Measurements from ENCODE around the gene COX20.
"Not testable (repeated sequence)": the region's sequence is repeated elsewhere in the genome, so short reads cannot be mapped to it uniquely, and the experiment has no call there.

COX20 gene, protein sequence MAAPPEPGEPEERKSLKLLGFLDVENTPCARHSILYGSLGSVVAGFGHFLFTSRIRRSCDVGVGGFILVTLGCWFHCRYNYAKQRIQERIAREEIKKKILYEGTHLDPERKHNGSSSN

DNA sequence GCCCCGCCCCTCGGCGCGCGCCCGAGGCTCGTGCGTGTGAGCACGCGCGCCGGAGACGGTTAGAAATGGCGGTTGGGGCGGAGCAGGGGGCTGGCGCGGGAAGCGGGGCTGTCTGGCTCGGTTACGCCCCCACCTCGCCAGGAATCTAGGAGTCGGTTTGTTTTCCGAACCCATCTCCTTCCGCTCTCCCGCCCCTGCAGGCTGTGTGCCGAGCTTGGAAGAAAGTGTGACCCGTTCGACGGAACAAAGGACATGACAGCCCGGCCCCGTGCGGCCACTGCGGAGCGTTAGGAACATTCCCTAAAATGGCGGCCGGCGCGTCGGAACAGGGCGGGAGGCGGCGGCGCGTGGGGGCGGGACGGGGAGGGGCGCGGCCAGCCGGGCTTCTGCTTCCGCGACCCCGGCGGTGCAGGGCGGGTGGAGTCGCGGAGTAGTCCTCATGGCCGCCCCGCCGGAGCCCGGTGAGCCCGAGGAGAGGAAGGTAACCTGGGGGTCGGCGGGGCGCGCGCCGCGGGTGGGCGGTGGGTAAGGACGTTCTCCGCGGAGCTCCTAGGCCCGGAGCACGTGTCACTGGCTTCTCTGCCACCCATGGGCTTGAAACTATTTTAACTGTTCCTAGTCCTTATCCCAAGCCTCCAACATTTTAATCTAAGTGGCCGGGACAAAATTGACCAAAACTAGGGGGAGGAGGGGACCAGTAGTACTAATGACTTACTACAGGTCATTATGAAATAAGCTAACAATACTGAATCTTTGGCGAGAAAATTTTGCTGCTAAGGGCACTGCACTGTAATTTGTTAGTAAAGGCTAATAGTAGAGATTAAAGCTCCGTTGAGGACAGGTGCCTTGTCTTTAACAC, at the start of gene COX20:
COX20 (plus strand) TSS at position 383 of the 859 bp plus-strand sequence; CDS start at position 440, 57 bp downstream.
- peak; percentile 73 to 80 for DNase-seq (ENCODE audit: low read depth in 2 of 2)

DNA sequence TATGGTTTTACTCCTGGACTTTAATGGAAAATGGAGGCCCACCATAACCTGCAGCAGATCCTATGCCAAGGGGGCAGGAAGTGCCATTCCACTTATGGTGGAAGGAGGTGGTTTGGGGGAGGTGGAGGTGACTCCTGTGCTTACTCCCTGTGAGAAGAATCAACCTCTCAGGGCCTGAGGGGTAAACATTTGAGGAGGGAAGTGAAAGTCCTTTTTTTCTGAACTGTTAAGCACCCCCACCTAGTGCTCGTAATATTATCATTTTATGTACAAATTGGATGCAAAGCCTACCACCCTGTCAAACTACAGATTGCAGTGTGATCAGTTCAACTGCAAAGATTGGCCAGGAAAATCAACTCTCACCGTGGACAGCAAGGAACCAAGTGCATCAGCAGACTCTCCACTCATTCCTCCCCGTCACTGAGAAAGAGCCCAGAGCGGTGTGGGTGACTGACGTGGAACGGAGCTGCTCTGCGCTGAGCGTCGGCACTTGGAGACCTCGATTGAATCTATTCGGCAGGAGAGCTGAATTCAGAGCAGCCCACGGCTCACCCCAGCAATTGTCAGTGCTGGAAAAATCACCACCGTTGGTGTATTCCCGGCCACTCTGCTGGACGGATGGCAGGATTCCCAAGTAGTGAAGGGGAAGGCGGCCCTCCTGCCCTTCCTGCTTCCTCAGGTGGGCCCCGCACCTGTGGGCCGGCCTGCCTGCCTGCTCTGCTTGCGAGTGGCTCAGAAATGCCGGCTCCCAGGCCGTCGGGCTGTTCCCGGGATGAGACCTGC, 46.8 kb upstream of the COX20 start:
- no peak for DNase-seq (ENCODE audit: low read depth in 2 of 2)

DNA sequence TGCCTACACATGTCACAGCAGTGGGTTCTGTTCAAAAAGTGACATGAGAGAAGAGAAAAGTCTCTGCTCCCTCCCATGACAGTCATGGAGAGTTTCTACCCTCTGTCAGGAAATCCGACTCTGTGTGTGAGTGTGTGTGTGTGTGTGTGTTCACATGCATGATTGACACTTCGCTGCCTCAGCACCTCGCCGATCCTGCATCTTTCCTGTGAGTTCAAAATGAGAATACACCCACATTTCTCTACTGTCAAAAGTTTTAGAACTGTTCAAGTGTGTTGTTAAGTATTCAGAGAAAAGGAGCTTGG, 46.2 kb upstream of the COX20 start:
- no peak for DNase-seq (ENCODE audit: low read depth in 2 of 2)

DNA sequence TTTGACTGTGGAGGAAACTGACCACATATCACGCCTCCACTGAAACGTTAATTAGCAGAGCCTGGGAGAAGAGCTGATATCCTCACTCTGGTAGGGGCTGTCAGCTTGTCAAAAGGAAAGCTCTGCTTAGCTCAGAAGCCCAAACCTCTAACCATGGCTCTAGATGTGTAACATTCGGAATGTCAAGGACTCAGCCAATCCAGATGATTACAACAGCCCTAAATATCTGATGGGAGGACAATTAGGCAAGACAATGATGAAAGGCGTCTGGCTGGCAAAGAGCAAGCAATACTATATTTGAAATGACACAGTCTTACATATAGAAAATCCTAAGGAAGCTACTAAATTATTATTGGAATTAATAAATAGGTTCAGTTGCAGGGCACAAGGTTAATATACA, 45.7 kb upstream of the COX20 start:
- no peak for DNase-seq (ENCODE audit: low read depth in 2 of 2)

DNA sequence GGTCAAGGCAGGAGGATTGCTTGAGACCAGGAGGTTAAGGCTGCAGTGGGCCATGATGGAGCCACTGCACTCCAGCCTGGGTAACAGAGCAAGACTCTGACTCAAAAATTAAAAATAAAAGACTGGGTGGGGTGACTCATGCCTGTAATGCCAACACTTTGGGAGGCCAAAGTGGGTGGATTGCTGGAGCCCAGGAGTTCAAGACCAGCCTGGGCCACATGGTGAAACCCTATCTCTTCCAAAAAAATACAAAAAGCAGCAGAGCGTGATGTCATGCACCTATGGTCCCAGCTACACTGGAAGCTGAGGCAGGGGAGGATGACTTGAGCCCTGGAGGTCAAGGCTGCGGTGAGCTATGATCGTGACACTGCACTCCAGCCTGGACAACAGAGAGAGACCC, 44.4 kb upstream of the COX20 start:
- DNase-seq (ENCODE audit: low read depth in 2 of 2), result no peak

DNA sequence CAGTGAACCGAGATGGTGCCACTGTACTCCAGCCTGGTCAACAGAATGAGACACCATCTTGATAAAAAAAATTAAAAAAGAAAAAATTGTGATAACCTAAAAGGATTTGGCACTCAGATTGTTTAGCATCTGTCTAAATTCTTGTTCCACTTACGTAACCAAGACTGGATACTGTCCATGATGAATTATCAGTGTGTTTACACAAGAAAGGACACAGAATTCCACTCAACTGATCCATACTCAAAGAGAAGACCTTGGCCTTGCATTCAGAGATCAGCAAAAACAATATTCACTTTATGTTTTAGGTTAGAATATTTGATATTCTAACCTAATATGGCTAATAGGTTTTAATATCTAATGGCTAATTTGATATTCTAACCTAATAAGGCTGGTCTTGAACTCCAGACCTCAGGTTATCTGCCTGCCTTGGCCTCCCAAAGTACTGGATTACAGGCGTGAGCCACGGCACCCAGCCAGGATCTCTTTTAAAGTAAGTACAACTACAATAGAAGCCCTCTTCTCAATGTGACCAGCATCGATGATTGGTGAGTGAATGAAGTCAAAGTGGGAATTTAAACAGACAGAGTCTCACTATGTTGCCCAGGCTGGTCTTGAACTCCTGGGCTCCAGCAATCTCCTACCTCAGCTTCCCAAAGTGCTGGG, 43.1 kb upstream of the COX20 start:
- no peak for DNase-seq (ENCODE audit: low read depth in 2 of 2)

DNA sequence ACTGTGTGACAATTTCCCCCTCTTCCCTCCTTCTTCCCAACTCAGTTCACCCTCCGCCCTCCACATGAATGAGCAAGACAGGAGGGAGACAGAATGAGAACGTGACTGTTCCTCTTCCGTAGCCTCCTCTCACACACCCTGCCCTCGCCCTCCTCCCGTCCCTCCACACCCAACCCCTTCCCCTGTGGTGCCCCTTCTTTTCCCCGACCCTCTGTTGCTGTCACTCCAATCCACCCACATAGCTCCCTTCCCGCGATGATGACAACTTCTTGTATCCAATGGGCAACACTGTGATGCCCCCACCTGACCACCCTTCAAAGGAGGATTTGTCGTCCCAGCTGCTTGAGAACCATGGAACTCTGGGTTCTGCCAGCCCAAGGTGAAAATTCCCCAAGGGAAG, 41.4 kb upstream of the COX20 start:
- no peak for DNase-seq (ENCODE audit: low read depth in 2 of 2)

DNA sequence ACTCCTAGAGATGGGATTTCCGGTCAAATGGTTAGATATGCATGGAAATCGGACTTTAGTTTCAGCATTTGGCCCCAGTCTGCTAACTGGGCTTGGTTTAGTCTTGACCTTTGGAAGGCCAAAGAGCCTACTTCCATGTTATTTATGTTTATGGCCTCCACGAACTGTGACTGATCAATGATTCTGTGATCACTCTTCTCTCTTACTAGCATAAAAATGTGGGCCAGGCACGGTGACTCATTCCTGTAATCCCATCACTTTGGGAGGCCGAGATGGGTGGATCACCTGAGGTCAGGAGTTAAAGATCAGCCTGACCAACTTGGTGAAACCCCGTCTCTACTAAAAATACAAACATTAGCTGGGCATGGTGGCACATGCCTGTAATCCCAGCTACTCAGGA, 40.9 kb upstream of the COX20 start:
- not testable (repeated sequence) for DNase-seq (ENCODE audit: low read depth in 2 of 2)

DNA sequence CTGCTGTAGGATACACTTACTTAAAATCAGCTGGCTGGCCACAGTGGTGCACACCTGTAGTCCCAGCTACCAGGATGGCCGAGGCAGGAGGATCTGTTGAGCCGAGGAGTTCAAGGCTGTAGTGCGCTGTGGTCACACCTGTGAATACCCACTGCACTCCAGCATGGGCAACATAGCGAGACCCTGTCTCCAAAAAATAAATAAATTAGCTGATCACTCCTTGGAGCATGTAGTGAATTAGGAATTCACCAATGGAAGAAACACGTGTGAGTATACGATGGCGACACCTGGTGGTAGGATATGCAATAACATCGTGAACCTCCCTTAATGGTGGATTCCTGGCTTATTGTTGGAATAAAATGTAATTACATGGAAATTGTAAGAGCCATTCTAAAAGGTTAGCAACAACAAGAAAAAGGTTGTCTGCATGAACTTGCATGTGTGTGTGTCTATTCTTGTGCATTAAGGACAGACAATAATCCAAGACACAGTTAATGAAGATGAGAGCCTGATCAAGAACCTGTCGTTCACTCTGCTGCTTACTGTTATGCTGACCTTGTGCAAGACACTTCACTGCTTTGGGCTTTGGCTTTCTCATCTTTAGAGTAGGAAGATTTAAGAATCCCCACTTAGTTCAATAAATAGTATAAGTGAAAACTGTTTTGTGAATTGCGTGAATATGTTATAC, 38.6 kb upstream of the COX20 start:
- DNase-seq (ENCODE audit: low read depth in 2 of 2), result peak; percentile 14 to 27

DNA sequence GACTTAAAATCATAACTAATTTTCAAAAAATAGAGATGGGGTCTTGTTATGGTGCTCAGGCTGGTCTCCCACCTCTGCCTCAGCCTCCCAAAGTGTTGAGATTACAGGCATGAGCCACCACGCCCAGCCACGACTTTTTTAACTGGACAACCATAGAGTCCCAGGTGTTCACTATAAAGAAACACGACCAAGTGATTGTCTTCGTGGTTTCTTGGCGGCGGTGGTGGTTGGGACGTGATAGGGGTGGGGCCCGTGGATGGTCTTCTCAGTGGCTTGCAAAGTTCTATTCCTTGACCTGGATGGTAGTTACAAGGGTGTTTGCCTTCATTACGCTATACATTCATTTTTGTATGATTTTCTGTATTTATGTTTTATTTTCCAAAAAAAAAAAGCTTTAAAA, 34.6 kb upstream of the COX20 start:
- DNase-seq (ENCODE audit: low read depth in 2 of 2), result no peak

DNA sequence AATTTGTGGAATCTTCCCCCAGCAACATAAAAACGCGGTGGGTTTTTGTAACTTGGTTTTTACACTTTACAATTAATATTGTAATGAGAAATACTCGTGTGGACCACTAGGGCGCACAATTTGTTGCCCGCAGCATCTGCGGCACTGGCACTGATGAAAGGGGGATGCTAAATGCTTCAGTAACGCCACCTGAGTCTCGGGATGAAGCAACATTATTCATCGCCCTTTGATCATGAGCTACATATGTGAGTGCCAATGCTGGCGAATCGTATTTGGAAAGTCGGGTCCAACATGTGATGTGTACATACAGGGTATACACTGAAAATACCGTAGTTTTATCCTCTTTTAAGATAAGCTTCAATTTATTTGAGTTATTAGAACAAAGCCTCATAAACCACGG, 34.2 kb upstream of the COX20 start:
- DNase-seq (ENCODE audit: low read depth in 2 of 2), result peak; percentile 12 to 23

DNA sequence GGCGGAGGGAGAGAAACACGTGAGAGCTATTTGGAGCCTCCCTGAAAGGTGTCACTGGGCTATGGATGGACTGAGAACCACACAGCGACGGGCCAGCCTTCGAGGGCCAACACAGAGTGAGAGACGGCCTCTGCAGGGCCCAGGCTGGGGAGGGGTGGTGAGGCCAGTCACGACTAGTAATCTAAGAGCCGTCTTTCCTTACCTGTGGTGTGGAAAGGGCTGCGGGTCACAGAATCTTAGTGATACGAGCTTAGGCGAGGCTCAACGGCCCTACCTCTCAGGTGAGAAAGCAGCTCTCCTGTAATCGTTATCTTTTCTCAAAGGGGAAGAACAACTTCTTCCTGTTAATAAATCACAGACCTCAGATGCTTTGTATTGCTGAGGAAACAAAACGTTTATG, 33.4 kb upstream of the COX20 start:
- DNase-seq (ENCODE audit: low read depth in 2 of 2), result no peak

DNA sequence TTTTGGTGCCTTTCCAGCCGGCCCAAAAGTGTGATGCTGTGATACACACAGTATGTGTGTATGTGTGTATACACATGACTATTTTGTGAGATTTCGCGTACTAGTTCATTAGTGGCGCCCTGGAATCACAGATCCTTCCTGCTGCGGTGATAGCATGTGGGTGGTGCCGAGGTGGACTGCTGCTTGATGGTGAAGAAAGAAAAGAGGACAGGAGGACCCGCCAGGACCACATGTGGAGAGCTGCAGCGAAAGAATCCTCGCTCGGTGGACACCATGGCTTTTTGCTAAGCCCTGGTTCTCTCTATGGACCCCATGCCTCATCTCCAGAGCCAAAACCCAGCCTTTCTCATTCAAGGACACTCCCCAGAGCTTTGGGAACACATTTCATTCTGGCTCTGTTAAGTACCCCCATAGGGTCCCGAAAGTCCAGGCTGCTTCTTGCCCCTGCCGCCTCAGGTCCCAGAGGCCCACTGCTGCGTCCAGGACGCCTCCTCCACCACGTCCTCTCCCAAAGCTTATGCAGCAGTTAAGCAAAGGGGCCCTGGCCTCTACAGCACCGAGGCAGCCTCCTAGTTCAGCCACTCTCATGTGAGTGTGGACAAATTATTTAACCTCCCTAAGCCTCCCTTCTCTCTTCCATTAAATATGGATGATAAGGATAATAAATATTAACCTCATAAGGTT, 32.8 kb upstream of the COX20 start:
- no peak for DNase-seq (ENCODE audit: low read depth in 2 of 2)

DNA sequence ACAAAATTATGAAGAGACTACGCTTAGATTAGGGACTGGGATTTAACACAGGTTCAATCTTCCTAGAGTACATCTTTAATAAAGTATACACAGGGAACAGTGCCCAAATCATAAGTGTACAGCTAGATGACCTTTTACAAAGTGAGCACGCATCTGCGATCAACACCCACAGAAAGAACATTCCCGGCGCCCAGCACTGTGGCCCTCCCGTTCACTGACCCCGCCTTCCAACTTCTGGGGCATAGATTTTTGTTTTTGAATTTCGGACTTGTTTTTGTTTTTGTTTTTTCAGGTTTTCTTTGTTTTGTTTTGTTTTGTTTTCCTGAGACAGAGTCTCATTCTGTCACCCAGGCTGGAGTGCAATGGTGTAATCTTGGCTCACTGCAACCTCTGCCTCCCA, 30.6 kb upstream of the COX20 start:
- no peak for DNase-seq (ENCODE audit: low read depth in 2 of 2)

DNA sequence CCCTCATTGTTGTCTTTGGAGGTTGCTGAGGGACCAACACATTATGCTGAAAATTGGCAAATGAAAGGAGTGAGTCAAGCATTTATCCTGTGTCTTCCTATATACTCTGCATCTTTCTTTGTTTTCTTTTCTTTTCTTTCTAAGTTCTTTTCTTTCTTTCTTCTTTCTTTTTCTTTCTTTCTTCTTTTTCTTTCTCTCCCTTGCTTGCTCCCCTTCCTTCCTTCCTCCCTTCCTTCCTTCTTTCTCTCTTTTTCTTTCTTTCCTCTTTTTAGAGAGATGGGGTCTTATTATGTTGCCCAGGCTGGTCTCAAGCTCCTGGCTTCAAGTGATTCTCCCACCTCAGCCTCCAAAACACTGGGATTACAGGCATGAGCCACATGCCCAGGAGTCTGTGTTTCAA, 28.3 kb upstream of the COX20 start:
- no peak for DNase-seq (ENCODE audit: low read depth in 2 of 2)

DNA sequence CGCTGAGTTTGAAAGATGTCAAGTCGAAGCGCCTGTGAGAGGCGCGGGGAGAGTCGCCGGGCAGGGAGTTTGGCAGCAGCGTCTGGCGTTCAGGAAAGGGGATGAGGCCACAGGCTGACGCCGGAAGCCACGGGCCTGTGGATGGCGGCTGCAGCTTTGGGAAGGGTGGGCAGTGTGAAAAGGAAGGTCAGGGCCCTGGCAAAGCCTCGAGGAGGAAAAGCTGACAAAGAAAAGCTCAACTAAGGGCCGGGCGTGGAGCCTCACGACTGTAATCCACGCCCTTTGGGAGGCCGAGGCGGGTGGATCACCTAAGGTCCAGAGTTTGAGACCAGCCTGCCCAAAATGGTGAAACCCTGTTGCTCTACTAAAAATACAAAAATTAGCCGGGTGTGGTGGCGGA, 25.2 kb upstream of the COX20 start:
- no peak for DNase-seq (ENCODE audit: low read depth in 2 of 2)

DNA sequence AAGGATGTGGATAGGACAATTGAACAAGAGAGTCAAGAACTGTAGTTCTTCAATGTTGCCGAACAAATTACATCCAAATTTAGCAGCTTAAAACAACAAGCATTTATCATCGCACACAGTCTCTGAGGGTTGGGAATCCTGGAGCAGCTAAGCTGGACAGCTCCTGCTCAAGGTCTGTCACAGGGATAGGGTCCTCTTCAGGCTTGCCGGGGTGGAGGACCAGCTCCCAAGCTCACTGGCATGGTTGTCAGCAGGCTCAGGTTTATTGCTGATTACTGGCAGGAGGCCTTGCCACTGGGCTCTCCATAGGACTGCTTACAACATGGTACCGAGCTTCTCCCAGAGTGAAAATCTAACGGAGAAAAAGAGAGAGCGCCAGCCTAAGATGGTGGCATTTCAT, 22.1 kb upstream of the COX20 start:
- no peak for DNase-seq (ENCODE audit: low read depth in 2 of 2)

DNA sequence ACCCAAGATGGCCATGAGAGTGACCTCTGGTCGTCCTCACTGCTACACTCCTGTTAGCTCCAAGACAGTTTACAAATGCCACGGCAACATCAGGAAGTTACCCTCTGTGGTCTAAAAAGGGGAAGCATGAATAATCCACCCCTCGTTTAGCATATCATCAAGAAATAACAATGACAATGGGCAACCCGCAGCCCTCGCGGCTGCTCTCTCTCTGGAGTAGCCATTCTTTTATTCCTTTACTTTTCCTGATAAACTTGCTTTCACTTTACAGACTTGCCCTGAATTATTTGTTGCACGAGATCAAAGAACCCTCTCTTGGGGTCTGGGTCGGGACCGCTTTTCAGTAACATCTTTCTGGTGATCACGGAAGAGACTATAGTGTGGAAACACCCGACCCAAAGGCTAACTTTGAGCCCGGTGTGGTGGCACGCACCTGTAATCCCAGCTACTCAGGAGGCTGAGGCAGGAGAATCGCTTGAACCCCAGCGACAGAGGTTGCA, 19.8 kb upstream of the COX20 start:
- DNase-seq (ENCODE audit: low read depth in 2 of 2), result no peak

DNA sequence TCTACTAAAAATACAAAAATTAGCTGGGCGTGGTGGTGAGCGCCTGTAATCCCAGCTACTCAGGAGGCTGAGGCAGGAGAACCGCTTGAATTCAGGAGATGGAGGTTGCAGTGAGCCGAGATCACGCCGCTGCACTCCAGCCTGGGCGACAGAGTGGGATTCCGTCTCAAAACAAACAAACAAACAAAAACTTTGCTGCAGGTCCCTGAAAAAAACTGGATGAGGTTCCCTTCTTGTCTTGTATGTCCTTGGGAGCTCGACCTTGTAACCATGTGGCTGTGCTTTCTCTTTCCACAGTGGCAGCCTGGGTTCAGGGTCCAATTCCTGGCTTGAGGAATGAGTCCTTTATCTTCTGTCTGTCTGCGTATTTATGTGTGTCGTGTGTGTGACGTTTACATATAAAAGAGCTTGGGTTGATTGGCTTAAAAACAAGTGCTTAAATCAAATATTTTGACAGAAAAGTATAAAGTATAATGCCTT, 18.0 kb upstream of the COX20 start:
- no peak for DNase-seq (ENCODE audit: low read depth in 2 of 2)

DNA sequence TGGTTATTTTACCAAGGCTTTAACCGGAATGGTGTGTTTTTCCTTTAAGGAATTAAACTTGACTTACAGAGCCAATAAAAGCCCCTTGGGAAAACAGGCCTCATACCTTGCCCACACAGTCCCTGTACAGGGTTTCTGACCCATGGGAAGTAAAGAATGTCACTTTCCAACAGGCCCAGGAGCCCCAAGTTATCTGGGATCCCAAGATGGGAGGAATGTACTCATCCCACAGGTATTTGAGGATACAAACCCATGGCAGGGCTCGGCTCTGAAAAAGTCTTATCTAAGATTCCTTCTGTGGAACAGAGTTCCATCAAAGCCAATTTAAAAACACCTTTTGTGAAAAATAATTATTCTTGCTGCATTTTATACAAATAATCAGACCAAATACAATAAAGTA, 15.3 kb upstream of the COX20 start:
- DNase-seq (ENCODE audit: low read depth in 2 of 2), result no peak

DNA sequence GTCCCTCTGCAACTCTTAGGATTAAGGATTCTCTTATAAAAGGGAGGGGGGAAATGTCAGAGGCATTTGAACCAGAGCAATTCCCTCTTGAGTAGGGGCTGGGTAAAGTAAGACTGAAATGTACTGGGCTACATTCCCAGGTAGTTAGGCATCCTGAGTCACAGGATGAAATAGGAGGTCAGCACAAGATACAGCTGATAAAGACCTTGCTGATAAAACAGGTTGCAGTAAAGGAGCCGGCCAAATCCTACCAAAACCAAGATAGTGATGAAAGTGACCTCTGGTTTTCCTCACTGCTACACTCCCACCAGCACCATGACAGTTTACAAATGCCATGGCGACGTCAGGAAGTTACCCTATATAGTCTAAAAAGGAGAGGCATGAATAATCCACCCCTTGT, 14.3 kb upstream of the COX20 start:
- DNase-seq (ENCODE audit: low read depth in 2 of 2), result no peak
